CD4-positive, alpha-beta memory T cell (primary cell): Measurements from ENCODE around the gene CPLX1. TPM values are rescaled to one million over a fixed set of nuclear protein-coding genes. Genes with fewer than 3 reads are reported as not detected.

ENCODE experiments used
- CTCF ChIA-PET: fragments of 350-600 bp; sonication (Branson Sonifier 250); formaldehyde crosslinking; loops from one replicate; lab custom pipeline; 2021; ENCODE audit warnings: inconsistent platforms; ENCODE audit not compliant: partially characterized antibody; lab: Charles Lee
- POLR2A ChIA-PET: fragments of 350-600 bp; sonication (Branson Sonifier 250); formaldehyde crosslinking; loops from one replicate; lab custom pipeline; 2021; ENCODE audit not compliant: partially characterized antibody; lab: Charles Lee
- DNase-seq, 5 donors: peaks; one replicate each; pipeline versions ENCODE4 v3.0.0 to v3.0.0-alpha.2; 2020 to 2022; ENCODE audit warnings: mixed read lengths in 1 of 5
- H3K27ac ChIP-seq: one replicate; pipeline ENCODE4 v1.7.0; 2013; ENCODE audit warnings: low read depth, low read length
- H3K27me3 ChIP-seq: 2 replicates; pipeline ENCODE4 v1.7.0; 2013; ENCODE audit warnings: mild to moderate bottlenecking, low read length, moderate library complexity; ENCODE audit not compliant: insufficient read depth
- H3K36me3 ChIP-seq: 2 replicates; pipeline ENCODE4 v1.7.0; 2013; ENCODE audit warnings: mild to moderate bottlenecking, low read length, moderate library complexity; ENCODE audit not compliant: insufficient read depth
- H3K4me1 ChIP-seq: 2 replicates; pipeline ENCODE4 v1.7.0; 2013; ENCODE audit warnings: mild to moderate bottlenecking, low read length, moderate library complexity; ENCODE audit not compliant: insufficient read depth
- H3K4me3 ChIP-seq, 2 donors: one replicate each; pipeline ENCODE4 v1.7.0; 2013; ENCODE audit warnings: low read length in 2 of 2, mild to moderate bottlenecking in 1 of 2
- H3K9me3 ChIP-seq, 2 donors: one replicate each; pipeline ENCODE4 v1.7.0; 2013; ENCODE audit warnings: low read length in 2 of 2, control low read depth in 1 of 2; ENCODE audit not compliant: control insufficient read depth in 1 of 2
- H3K27ac Mint-ChIP-seq, 7 donors: one replicate each; pipeline ENCODE4 v1.8.0; 2020 to 2021; ENCODE audit warnings: mixed read lengths in 7 of 7, mild to moderate bottlenecking in 6 of 7, inconsistent platforms in 3 of 7, moderate library complexity in 3 of 7
- H3K27me3 Mint-ChIP-seq, 2 donors: one replicate each; pipeline ENCODE4 v1.8.0; 2020 to 2021; ENCODE audit warnings: mixed read lengths in 2 of 2
- H3K36me3 Mint-ChIP-seq, 2 donors: one replicate each; pipeline ENCODE4 v1.8.0; 2020 to 2021; ENCODE audit warnings: mixed read lengths in 2 of 2, inconsistent platforms in 1 of 2, mild to moderate bottlenecking in 1 of 2
- H3K4me1 Mint-ChIP-seq, 4 donors: one replicate each; pipeline ENCODE4 v1.8.0; 2020 to 2021; ENCODE audit warnings: mixed read lengths in 4 of 4, mild to moderate bottlenecking in 1 of 4
- H3K4me3 Mint-ChIP-seq, 8 donors: one replicate each; pipeline ENCODE4 v1.8.0; 2020 to 2021; ENCODE audit warnings: mixed read lengths in 8 of 8, mild to moderate bottlenecking in 7 of 8, moderate library complexity in 6 of 8, inconsistent platforms in 3 of 8
- H3K9me3 Mint-ChIP-seq, 8 donors: one replicate each; pipeline ENCODE4 v1.8.0; 2020 to 2021; ENCODE audit warnings: mixed read lengths in 8 of 8, mild to moderate bottlenecking in 5 of 8, inconsistent platforms in 3 of 8, moderate library complexity in 1 of 8
- intact Hi-C: fragments of 100-400 bp; cut with micrococcal nuclease; formaldehyde crosslinking; loops from one replicate; pipeline ENCODE4 v1.15.1; 2023
- polyA plus RNA-seq, 2 donors: library from polyadenylated mRNA; unstranded; fragments of 300-500 nt; fragmentation: Illumina TruSeq; gene quantifications; one replicate each; pipeline ENCODE4 v1.2.3, GENCODE V29; 2021
- total RNA-seq, 2 experiments: library from RNA; stranded (reverse); gene quantifications; one replicate each; pipeline ENCODE4 v1.2.3, GENCODE V29; 2021

Gene CPLX1
- total and polyA plus RNA-seq, 4 experiments from 2014 or later, result 0.26 to 1.5 (median 0.64) TPM; not detected in 1

DNA sequence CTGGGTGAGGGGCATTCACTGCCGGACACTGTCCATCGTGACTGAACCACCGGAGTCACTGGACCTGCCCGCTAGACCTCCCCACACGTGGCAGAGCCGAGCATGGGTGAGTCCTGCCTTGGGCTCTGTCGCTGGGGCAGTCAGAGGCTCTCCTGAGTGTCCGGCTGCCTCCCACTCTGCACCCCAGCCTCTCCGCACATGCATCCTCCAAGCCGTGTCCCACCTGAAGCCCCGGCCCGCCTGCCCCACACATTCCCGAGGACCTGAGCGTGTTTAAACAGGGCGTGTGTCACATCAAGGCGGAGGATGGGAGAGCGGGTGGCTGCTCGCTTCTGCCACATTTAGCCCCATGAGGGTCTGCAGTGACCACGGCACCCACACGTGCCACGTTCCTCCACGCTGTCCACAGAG, 4.7 kb downstream of the CPLX1 start:
- Histone ChIP-seq H3K9me3 (no peaks in the 10 kb centered on the region), H3K27ac (no peak overlapping the region), H3K4me1 (no peaks in the 10 kb centered on the region), H3K36me3 (no peaks in the 10 kb centered on the region), H3K27me3 (peaks cover 9% of the 10 kb centered on the region), H3K4me3 (no peak overlapping the region)
- Mint-ChIP-seq H3K27me3 (peaks cover 20 to 32% of the 10 kb centered on the region in 2 donors), H3K36me3 (peaks cover 0 to 7% of the 10 kb centered on the region in 2 donors), H3K4me1 (peaks cover 0 to 1% (median 0%) of the 10 kb centered on the region in 4 donors), H3K9me3 (no peaks in the 10 kb centered on the region), H3K4me3 (no peak overlapping the region), H3K27ac (peak overlapping the region in 1 of 7 donors; percentile 13)
- DNase-seq, result no peak
- intact Hi-C loops, result loop anchor here (5.0 kb wide), 1 partner anchor 39 kb away; no protein-coding TSS in a partner anchor
- CTCF ChIA-PET, result no interaction called here
- POLR2A ChIA-PET, result no interaction called here

DNA sequence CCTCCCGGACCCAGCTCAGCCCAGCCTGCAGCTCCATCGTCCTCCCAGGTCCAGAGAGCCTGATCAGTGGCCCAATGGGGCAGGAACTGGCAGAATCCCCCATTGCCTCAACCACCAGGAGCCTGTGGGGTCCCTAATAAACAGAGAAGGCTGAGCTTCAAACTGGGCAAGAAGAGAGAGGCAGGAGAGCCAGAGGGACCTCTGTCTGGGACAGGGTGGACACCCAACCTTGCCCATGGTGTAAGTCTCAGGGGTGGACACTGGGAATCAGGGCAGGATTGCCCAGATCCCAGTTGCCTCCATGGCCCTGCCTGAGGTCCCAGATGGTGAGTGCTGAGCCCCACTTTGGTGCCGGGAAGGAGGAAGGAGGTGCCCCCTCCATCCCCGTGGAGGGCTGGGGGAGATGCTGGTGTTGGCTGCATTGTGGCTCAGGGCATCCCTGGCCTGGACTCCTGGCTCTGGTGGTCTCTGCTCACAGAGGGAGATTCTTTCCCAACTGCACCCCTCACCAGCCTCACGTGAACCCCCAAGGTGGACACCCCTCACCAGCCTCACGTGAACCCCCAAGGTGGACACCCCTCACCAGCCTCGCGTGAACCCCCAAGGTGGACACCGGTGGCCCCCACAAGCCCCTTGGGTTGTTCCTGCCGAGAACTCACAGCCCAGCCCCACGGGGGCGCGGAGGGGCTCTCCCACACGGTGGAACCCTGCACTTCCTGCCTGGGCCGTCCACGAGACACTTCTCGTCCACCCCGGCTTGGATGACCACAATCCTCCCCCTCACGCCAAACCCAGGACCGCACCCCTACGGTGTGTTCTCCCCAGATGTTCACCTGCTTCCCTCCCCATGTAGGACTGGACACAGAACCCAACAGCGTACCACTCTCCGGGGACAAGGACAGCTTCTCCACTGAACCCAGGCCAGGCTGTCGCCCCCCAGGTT, 5.4 kb downstream of the CPLX1 start:
- POLR2A ChIA-PET, result no interaction called here
- Histone ChIP-seq H3K27me3 (peaks cover 9% of the 10 kb centered on the region), H3K27ac (no peak overlapping the region), H3K9me3 (no peaks in the 10 kb centered on the region), H3K4me1 (no peaks in the 10 kb centered on the region), H3K36me3 (no peaks in the 10 kb centered on the region), H3K4me3 (no peak overlapping the region)
- Mint-ChIP-seq H3K27me3 (peaks cover 22 to 33% of the 10 kb centered on the region in 2 donors), H3K9me3 (no peaks in the 10 kb centered on the region), H3K27ac (no peak overlapping the region), H3K4me1 (peaks cover 0 to 1% (median 0%) of the 10 kb centered on the region in 4 donors), H3K4me3 (no peak overlapping the region), H3K36me3 (peaks cover 0 to 7% of the 10 kb centered on the region in 2 donors)
- CTCF ChIA-PET, result no interaction called here
- intact Hi-C loops, result loop anchor here (5.0 kb wide), 1 partner anchor 38 kb away; no protein-coding TSS in a partner anchor
- no peak for DNase-seq

DNA sequence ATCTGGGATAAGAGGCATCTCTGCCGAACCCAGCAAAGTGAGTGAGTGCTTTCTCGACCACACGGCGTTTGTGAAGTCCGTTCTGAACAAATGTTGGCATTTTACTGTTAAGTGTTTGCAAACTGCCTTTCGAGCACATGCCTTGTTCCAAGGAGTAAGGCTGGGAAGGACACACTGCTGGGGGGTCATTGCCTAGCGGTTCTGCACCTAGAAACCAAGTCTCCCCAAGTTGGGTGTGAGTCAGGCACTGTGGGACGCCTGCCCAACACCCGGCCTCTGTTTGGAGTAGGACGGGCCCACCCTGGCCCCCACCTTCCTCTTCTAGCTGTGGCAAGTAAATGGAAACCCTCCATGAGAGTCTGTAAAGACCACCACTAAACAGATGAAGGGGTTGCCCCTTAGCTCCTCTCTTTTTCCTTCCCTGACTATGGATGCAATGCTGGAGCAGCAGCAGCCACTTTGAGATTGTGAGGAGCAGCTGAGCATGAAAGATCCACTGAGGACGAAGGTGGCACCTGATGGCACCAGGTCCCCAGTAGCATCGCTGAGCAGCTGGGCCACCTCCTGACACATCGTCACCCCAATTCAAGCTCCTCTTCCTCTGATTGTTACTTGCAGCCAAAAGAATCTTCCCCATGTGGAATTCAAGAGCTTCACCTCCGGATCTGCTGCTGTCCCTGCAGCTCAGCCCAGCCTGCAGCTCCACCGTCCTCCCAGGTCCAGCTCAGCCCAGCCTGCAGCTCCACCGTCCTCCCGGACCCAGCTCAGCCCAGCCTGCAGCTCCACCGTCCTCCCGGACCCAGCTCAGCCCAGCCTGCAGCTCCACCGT, 6.3 kb downstream of the CPLX1 start:
- Mint-ChIP-seq H3K4me1 (peaks cover 0 to 1% (median 0%) of the 10 kb centered on the region in 4 donors), H3K27me3 (peaks cover 25 to 36% of the 10 kb centered on the region in 2 donors), H3K36me3 (peaks cover 0 to 7% of the 10 kb centered on the region in 2 donors), H3K27ac (no peak overlapping the region), H3K4me3 (no peak overlapping the region), H3K9me3 (no peaks in the 10 kb centered on the region)
- DNase-seq, result no peak
- no peaks in the 10 kb centered on the region for H3K4me1 ChIP-seq
- intact Hi-C loops, result loop anchor here (5.0 kb wide), 1 partner anchor 37 kb away; no protein-coding TSS in a partner anchor
- no peaks in the 10 kb centered on the region for H3K36me3 ChIP-seq
- CTCF ChIA-PET, result interaction anchor here (0.6 kb wide), 1 partner anchor 24 kb away, joined by 3 read pairs; no protein-coding TSS in a partner anchor
- peaks cover 4% of the 10 kb centered on the region for H3K27me3 ChIP-seq
- no peak overlapping the region for H3K4me3 ChIP-seq
- H3K27ac ChIP-seq, result no peak overlapping the region
- POLR2A ChIA-PET, result no interaction called here
- H3K9me3 ChIP-seq, result no peaks in the 10 kb centered on the region

DNA sequence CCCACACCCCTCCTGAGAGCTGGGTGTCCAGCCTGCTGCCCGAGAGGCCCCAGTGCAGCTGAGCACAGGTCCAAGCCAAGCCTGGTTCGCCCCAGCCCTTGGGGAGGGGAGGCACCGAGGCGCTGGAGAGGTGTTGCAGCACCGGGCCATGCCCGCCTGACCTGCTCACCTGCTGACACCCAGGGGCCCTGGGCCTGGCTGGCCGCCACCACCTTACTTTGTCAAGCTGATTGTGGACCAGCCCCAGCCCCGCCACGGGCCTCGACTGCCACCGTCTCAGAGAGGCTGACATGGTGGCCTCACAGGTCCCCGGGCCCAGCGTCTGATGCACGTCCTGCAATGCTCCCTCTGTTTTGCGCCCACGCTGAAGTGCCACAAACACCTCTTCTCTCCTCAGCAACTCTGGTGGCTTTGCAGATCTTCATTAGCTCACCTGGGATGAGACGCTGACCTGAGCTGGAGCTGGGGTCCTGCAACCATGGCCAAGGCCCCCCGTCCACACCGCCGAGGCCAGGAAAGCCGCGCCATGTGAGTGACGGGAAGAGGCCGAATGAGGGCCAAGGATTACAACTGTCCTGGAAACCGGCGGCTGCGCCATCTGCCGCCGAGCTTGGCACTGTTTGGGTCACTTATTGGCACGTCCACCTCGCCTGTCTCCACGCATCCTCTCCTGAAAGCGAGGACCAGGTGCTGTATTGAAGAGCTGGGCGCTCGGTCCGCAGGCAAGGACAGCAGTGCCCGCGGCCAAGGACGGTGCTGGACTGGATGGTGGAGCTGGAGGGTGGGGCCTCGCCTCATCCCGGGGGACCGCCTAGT, 7.6 kb downstream of the CPLX1 start:
- H3K4me1 ChIP-seq, result no peaks in the 10 kb centered on the region
- ChIA-PET CTCF (interaction anchor here (0.6 kb wide), 1 partner anchor 26 kb away, joined by 3 read pairs; no protein-coding TSS in a partner anchor), POLR2A (no interaction called here)
- peaks cover 0 to 7% of the 10 kb centered on the region in 2 donors for H3K36me3 Mint-ChIP-seq
- no peak for DNase-seq
- no peaks in the 10 kb centered on the region for H3K9me3 ChIP-seq
- H3K27ac Mint-ChIP-seq, result no peak overlapping the region
- intact Hi-C loops, result no loop called here
- no peak overlapping the region for H3K4me3 Mint-ChIP-seq
- H3K4me1 Mint-ChIP-seq, result peaks cover 0 to 1% (median 0%) of the 10 kb centered on the region in 4 donors
- no peak overlapping the region for H3K27ac ChIP-seq
- H3K36me3 ChIP-seq, result no peaks in the 10 kb centered on the region
- no peaks in the 10 kb centered on the region for H3K9me3 Mint-ChIP-seq
- H3K27me3 Mint-ChIP-seq, result peaks cover 35 to 41% of the 10 kb centered on the region in 2 donors
- H3K4me3 ChIP-seq, result no peak overlapping the region
- H3K27me3 ChIP-seq, result no peaks in the 10 kb centered on the region

DNA sequence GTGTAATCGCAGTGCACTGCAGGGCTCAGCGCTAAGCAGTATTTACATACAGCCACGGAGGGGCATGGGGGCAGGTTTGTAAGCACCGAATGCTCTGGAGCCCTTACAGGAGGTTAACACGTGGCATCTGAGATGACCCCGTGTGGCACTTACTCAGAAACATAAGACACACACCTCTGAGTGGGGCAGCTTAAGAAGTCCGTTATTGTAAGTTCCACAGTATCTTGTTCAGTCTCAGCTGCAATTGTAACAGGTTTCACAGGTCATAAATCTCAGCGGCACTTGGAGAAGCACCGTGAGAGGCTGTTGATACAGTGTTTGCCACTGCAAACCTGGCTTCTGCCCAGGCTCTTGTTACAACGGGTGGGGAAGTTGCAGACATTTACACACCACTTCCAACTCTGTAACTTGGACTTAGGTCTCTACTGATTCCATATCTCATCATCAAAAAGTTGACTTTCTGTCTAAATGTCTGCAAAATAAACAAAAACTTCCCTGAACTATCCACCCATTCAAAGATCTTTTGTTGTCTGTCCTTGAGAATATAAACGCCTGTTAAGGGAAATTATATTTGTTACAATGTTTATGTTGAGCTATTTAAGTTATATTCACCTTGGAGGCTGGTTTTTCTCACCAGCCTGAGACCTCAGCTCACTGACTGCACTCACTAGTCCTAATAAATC, 10.3 kb downstream of the CPLX1 start:
- CTCF ChIA-PET, result no interaction called here
- H3K9me3 Mint-ChIP-seq, result no peaks in the 10 kb centered on the region
- no peak overlapping the region for H3K27ac ChIP-seq
- DNase-seq, result no peak
- no peaks in the 10 kb centered on the region for H3K4me1 ChIP-seq
- H3K27me3 ChIP-seq, result no peaks in the 10 kb centered on the region
- no peaks in the 10 kb centered on the region for H3K36me3 ChIP-seq
- intact Hi-C loops, result no loop called here
- H3K36me3 Mint-ChIP-seq, result no peaks in the 10 kb centered on the region
- no peak overlapping the region for H3K4me3 Mint-ChIP-seq
- peaks cover 33 to 39% of the 10 kb centered on the region in 2 donors for H3K27me3 Mint-ChIP-seq
- no peaks in the 10 kb centered on the region for H3K9me3 ChIP-seq
- no peaks in the 10 kb centered on the region for H3K4me1 Mint-ChIP-seq
- H3K4me3 ChIP-seq, result no peak overlapping the region
- POLR2A ChIA-PET, result no interaction called here
- H3K27ac Mint-ChIP-seq, result no peak overlapping the region

DNA sequence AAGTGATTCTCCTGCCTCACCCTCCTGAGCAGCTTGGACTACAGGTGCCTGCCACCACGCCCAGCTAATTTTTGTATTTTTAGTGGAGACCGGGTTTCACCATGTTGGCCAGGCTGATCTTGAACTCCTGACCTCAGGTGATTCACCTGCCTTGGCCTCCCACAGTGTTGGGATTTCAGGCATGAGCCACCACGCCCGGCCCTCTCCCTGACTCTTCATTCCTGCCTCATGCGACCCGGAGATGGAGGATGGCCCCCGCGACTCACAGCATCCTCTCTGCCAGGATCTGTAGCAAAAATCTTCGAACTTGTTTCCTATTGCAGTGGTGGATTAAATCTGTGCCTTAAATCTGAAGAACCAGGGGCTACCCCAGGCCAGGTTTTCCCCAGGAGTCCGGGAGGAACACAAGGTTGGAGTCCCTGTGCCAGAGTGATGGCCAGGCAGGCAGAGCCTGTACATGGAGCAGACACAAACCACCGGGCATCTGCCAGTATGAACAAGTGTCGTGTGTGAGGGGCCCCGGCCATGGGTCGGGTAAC, 11.5 kb downstream of the CPLX1 start:
- ChIA-PET CTCF (no interaction called here), POLR2A (no interaction called here)
- H3K27me3 Mint-ChIP-seq, result peaks cover 33 to 39% of the 10 kb centered on the region in 2 donors
- Histone ChIP-seq H3K27ac (no peak overlapping the region), H3K27me3 (no peaks in the 10 kb centered on the region), H3K36me3 (no peaks in the 10 kb centered on the region), H3K4me3 (no peak overlapping the region), H3K4me1 (no peaks in the 10 kb centered on the region), H3K9me3 (no peaks in the 10 kb centered on the region)
- intact Hi-C loops, result no loop called here
- H3K36me3 Mint-ChIP-seq, result no peaks in the 10 kb centered on the region
- no peaks in the 10 kb centered on the region for H3K4me1 Mint-ChIP-seq
- H3K27ac Mint-ChIP-seq, result peak overlapping the region in 1 of 7 donors; percentile 47
- no peak for DNase-seq
- H3K9me3 Mint-ChIP-seq, result no peaks in the 10 kb centered on the region
- H3K4me3 Mint-ChIP-seq, result peak overlapping the region in 1 of 8 donors; percentile 48
